GM19468 (cell line): Measurements from ENCODE around the gene PLEKHN1.
"Not testable (repeated sequence)": the region's sequence is repeated elsewhere in the genome, so short reads cannot be mapped to it uniquely, and the experiment has no call there.

Experiments used
- ATAC-seq: cut with Tn5 transposase; IDR thresholded peaks from one replicate; pipeline ENCODE4 v1.9.1; 2021; ENCODE audit warnings: mild to moderate bottlenecking, moderate library complexity, moderate number of reproducible peaks; ENCODE audit not compliant: unreplicated experiment; ENCODE audit errors: extremely low read depth

PLEKHN1 gene

DNA sequence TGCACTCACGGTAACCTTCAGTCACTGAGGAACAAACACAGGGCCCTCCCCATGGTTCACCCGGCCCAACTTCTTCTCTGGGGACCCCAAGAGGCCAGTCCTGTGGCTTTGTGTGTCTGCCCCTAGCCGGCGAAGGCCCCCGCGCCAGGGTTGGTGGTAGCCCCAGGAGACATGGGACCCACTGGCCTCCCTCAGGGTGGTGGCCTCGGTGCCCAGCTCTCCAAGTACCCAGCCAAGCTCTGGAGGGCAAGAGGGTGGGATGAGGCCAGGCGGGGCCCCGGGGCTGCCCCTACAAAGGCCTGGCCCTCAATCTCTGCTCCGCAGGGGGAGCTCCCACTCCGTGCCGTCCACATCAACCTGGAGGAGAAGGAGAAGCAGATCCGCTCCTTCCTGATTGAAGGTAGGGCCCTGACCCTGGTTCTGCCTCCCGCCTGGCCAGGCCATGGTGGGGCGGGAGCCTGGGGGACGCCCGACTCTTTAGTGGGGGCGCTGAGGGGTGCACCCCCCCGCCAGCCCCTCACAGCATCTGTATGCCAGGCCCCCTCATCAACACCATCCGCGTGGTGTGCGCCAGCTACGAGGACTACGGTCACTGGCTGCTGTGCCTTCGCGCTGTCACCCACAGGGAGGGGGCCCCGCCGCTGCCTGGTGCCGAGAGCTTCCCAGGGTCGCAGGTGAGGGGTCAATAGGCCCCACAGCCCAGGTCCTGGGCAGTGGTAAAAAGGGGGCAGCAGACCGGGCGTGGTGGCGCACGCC lies 5.6 kb downstream of the PLEKHN1 start:
- no peak for ATAC-seq

DNA sequence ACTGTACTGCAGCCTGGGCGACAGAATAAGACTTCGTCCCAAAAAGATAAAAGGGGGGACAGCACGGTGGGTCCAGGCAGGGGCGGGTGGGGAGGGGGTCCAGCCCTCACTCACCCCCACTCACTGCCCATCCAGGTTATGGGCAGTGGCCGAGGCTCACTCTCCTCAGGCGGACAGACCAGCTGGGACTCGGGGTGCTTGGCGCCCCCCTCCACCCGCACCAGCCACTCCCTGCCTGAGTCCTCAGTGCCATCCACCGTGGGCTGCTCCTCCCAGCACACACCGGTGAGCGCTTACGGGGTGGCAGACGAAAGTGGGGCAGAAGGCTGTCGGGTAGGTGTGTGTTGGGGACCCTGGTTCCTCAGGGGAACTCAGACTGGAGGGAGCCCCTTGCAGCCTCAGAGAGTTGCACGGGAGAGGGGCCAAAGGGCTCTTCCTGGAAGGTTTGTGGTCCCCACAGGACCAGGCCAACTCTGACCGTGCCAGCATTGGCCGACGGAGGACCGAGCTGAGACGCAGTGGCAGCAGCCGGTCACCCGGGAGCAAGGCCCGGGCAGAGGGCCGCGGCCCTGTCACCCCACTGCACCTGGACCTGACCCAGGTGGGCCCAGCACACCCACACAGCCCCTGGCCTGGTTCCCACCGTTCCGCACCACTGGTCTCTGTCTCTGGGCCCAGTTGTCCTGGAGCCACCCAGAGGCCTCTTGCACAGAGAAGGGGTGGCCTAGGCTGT lies 6.6 kb downstream of the PLEKHN1 start:
- no peak for ATAC-seq

DNA sequence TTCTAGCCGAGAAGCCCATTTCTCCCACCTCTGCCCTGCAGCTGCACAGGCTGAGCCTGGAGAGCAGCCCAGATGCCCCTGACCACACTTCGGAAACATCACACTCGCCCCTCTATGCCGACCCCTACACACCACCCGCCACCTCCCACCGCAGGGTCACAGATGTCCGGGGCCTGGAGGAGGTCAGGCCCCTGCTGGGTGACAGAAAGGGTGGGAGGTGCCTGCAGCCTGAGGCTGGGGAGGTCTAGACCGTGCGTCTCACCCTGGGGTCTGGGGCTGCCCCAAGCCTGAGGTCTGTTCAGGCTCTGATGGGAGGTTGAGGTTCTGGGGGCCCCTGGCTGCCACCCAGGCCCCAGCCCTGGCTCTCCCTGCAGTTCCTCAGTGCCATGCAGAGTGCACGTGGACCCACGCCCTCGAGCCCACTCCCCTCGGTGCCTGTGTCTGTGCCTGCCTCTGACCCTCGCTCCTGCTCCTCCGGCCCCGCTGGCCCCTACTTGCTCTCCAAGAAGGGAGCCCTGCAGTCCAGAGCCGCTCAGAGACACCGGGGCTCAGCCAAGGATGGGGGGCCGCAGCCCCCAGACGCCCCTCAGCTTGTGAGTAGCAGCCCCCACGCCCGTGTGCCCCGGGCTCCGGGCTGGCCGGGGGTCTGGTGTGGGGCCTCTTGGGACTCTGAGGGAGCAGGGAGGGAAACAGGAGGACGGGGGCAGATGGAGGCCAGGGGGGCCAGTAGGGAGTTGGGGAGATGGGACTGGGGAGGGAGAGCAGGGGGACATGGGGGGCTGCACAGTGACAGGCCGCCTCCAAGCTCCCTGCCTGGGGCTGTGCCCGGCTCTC lies 7.4 kb downstream of the PLEKHN1 start:
- no peak for ATAC-seq

DNA sequence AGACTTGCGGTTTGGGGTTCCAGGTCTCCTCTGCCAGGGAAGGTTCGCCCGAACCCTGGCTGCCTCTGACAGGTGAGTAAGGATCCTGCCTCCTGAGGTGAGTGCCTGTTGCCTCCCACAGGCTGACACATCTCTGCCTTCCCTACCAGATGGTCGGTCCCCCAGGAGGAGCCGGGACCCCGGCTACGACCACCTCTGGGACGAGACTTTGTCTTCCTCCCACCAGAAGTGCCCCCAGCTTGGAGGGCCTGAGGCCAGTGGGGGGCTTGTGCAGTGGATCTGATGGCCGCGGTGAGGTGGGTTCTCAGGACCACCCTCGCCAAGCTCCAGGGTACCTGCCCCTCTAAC lies 8.0 kb downstream of the PLEKHN1 start:
- no peak for ATAC-seq

DNA sequence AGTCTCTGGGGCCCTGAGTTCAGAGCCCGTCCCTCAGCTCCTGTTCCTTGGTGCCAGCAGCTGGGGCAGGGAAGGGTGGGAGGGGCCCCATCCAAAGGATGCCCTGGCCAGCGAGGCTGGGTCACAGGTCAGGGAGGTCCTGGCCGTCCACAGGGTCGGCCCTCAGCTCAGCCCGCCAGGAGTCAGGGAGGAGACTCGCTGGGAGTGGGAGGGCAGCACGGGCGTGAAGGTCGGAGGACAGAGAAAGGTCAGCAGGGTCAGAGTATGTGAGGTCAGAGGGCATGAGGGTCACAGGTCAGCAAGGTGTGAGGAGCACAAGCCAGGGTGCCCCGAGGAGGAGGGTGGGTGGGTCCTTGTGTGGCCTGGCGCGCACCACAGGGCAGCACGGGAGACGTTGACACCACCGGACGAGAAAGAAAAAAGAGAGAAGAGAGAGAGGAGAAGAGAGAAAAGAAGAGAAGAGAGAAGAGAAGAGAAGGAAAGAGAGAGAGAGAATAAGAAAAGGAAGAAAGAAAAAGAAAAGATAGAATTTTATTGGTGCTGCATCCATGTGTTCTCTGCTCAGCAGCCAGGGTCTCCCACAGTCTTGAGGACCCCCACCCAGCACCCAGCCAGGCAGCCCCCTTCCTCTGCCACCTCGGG lies 8.5 kb downstream of the PLEKHN1 start:
- ATAC-seq: no peak

DNA sequence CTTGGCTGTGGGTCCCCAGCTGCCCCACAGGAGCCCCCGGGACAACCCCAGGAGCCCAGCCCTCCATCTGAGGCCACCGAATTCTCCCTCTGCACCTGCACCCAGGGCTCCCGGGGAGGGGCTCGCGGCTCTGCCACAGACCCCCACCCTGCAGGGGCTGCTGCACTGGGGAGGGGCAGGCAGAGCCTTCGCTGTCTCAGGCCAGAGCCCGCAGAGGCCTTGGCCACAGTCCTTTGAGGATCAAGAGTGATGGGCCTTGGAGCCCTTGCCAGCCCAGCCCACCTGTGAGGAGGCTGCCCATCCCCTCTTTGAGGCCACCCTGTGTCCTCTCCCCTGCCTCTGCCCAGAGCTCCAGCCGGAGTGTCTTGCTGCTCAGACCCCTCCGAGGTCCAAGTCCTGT lies 9.1 kb downstream of the PLEKHN1 start:
- no peak for ATAC-seq

DNA sequence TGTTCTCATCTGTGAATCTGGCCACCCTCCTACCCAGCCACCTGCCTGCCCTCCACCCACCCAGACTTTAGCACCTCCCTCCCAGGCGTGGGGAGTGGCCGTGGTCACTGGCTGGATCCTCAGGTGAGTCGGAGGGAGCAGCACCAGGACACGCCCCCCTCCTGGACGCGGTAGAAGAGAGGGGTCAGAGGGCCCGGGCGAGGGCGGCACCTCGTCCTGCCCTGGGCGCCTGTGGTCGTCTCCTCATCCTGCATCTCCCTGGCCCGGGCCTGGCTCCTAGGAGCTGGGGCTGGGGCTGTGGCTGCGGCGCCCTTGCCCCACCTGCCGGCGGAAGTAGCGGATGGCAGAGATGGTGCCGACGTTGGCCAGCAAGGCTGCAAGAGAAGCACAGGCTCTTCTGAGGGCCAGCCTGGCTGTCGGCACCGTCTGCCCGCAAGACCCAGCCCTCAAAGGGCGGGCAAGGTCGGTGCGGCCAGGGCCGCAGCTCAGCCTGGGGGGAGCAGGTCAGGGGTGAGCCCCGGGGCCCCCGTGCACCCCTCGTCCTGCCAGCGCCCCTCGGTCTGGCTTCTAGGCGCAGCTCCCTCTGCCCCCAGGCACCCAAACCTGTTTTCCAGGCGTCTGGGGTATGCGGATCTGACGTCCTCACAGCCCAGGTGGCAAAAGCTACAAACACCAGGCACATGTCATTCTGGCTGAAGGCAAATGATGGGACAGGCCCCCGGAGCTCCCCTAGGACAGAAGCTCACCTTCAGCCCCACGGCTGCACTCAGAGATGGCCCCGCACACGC lies 9.8 kb downstream of the PLEKHN1 start:
- ATAC-seq: no peak

DNA sequence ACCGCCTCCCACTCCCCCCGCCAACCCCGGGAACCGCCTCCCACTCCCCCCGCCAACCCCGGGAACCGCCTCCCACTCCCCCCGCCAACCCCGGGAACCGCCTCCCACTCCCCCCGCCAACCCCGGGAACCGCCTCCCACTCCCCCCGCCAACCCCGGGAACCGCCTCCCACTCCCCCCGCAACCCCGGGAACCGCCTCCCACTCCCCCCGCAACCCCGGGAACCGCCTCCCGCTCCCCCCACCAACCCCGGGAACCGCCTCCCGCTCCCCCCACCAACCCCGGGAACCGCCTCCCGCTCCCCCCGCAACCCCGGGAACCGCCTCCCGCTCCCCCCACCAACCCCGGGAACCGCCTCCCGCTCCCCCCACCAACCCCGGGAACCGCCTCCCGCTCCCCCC lies 10.5 kb downstream of the PLEKHN1 start:
- not testable (repeated sequence) for ATAC-seq

DNA sequence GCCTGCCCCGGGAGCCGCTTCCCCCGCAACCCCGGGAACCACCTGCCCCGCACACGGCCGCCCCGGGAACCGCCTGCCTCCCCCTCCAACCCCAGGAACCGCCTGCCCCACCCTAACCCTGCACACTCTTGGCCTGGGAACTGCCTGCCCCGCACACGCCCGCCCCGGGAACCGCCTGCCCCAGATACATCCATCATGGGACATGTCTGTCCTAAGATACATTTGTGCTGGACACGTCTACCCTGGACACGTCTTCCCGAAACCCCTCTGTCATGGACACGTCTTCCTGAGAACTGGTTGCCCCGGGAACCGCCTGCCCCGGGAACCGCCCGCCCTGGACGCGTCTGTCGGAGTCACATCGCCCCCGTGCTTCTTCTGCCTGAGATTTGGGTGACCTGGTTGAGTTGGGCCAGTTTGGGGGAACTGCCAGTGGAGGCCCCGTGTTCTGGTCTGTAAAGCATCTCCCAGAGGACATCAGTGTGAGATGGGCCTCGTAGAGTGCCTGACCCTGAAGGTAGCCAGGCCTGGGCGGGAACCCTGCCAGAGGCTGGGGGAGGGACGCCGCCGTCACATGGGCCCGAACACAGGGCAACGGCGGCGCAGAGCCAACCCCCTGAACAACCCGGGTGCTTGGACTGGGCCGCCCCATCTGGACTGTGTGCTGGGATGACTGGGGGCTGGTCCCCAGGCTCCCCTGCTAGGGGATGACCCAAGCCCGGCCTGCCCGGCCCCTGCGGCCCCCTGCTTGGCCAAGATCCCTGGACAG lies 12.0 kb downstream of the PLEKHN1 start:
- ATAC-seq: no peak

DNA sequence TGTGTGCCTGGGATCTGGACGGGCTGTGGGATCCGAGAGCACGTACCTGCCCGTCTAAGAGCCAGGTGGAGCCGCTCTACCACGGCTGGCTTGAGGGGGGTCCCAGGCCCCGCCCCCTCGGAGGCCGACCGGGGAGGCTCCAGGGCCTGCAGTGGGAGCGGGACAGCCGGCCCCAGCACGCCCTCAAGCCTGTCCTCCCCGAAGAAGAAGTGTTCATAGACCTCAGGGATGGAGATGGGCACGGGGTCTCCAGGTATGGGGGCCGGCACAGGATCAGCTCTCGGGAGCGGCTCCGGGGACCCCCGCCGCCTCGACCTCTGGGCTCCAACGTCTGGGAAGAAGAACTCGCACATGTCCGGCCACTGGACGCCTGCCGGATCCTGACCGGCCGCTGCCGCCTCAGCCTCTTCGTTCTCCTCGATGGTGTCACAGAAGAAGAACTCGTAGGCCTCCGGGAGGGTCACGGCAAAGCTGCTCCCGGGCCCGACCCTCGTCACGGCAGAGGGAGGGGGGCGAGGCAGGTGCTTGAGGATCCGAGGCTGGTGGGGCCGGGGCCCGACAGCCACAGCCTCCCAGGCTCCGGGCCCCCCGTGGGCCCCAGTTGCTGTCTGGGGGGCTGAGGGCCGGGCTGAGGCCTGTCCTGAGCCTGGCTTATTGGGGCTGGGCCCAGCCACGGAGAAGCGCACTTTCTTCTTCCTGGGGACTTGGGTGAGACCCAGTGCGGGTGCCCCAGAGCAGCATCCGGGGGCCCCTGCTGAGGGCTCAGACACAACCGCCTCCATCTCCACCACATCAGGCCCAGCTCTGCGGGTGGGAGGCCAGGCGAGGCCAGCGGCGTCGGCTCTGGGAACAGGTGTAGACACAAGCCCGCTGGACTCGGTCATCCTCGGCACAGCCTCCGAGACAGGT lies 12.8 kb downstream of the PLEKHN1 start:
- no peak for ATAC-seq

DNA sequence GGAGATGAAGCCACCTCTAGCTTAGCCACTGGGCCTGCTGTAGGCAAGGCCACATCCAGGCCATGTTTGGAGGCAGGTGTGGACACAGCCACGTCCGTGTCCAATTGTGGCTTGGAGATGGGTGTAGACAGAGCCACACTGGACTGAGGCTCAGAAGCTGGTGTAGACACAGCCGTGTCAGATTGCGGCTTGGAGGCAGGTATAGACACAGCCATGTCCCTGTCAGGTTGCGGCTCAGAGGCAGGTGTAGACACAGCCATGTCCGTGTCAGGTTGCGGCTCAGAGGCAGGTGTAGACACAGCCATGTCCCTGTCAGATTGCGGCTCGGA lies 13.4 kb downstream of the PLEKHN1 start:
- no peak for ATAC-seq

DNA sequence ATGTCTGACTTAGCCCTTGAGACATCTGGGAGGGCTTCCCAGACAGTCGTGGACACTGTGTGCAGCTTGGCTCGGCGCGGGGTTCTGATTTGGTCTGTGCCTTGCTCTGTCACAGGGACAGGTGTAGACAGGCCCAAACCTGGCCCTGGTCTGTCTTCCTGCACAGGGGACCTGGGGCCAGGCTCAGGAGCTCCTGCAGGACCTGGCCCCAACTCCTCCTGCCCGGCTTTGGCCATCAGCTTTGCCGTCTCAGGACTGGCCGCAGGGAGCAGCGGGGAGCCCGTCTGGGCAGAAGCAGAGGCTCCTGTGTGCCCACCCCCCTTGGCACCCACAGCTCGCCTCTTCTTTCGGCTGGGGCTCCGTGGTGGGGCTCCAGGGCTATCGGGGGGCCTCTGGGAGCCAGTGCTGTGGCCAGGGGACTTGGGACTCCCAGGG lies 13.9 kb downstream of the PLEKHN1 start:
- ATAC-seq: no peak

DNA sequence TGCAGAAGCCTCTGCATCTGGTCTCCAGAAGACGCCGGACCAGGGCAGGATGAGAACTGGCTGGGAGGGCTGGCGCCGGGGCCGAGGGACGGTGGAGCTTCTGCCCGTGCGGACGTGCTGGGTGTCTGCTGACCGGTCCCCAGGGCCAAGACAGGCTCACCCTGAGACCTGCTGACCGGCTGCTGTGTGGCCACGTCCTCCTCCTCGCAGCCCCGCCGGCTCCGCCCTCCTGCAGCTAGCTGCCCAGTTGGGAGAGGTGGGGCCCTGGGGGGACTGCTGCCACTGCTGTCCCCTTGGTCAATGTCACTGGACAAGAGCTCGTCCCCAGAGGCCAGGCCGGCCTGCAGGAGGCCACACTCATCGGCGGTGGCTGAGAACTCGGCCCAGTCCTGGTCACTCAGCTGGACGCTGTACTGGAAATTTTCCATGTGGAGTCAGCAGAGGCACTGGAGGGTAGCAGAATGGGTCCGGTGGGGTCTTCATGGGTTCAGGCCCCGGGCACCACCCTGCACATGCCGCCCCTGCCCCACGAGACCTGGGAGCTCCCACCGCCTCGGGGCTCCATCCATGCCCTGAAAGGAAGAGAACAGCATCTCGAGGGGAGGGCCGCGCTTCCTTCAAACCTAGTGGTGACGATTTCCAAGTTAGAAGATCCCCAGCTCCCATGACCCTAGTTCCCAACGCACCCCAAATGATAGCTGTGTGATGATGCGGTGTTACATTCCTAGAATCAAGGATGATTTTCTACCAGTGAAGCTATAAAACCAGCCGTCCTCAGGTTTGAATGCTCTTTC lies 14.5 kb downstream of the PLEKHN1 start:
- ATAC-seq: no peak

DNA sequence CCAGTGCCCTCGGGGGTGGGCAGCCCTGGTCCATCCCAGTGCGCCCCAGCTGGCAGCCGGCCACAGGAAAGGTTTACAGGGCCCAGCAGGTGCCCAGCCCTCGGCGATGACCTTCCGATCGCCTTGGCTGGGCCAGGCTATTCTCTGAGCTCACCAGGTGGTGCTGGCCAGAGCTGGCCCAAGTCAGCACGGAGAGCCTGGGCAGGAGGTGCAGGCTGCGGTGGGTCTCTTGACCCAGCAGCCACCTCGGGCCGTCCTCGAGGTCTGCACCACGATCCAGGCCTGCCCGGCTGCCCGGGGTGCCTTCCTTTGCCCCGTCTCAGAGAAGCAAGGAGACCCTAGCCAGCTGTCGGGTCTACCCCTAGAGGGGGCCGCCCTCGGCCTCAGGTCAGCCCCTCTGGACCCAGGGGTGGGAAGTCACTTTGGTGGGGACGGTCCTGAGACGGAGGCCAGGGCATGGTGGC lies 15.2 kb downstream of the PLEKHN1 start:
- ATAC-seq: no peak

DNA sequence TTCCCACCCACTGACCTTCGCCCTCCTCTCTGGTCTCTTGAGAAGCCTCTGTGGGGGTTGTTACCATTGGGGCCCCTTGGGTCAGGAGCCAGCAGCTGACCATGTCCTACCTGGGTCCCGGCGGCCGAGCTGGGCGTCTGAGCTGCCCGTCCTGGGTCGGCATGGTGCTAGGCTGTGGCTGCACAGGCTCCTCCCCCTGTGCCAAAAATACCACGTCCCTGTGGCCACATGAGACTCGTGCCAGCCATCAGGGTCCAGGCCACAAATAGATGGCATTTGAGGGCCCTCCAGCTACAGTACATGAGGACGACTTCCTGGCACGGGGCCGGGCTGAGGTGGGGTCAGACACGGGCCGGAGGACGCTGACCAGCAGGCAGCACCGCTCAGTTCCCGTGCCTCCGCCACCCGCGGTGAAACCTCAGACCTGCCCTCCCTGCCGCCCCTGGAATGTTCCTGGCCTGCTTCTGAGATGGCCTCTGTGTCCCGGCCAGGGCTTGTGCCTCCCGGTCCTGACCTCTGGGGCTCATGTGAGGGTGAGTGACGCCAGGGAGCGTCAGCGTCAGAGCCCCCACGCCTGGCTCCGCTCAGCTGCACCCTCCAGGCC lies 15.8 kb downstream of the PLEKHN1 start, which contains the start of gene PERM1:
TSS of gene PERM1 (minus strand) at position 139 of the 604 bp plus-strand sequence. CDS start 1,064 bp downstream, outside the sequence.
- ATAC-seq: no peak

DNA sequence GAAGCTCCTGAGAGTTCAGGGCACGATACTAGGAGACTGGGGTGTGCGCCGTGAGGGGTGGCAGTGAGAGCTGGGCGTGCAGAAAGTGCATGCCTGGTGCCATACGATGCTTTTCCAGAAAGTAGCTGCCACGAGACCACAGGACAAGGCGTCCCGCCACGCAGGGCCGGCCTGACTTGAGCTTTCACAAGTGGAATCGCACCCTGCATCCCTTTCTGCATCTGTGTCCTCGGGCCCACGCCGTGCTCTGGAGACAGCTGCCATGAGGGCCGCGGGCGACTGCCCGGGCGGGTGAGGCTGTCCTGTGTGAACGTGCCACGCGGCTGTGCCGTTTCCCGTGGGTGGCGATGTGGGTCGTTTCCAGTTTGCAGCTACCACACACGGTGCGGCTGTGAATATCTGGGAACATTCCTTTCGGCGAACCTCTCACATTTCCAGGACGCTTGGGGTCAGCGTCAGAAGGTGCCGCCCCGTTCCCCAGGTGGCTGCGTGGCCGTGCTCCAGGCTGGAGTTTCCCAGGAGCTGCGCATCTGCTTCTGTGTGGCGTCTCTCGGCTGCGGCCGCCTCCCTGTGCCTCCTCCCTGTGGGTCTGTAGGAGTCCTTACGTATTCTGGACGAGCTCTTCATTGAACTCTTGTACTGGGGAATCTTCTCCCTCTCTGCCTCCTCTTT lies 16.6 kb downstream of the PLEKHN1 start:
- no peak for ATAC-seq
